BE2C (cell line): Measurements from ENCODE around the gene CHCHD10.

Source experiments
- DNase-seq: peaks from one replicate; pipeline ENCODE4 v3.0.0-alpha.2; 2020
- H3K27me3 ChIP-seq: fragments of 250-450 bp; sonication (Bioruptor Pico); 2 replicates; pipeline ENCODE4 v1.5.1; 2020; ENCODE audit warnings: mild to moderate bottlenecking
- H3K36me3 ChIP-seq: fragments of 250-450 bp; sonication (Bioruptor Pico); 2 replicates; pipeline ENCODE4 v1.5.1; 2020; ENCODE audit warnings: mild to moderate bottlenecking
- H3K4me1 ChIP-seq: fragments of 250-450 bp; sonication (Bioruptor Pico); 2 replicates; pipeline ENCODE4 v1.5.1; 2020
- H3K4me3 ChIP-seq: 2 replicates; pipeline ENCODE4 v1.5.1; 2011; ENCODE audit warnings: low read depth, low read length
- H3K9me3 ChIP-seq: fragments of 250-450 bp; sonication (Bioruptor Pico); 2 replicates; pipeline ENCODE4 v1.5.1; 2020
- CTCF ChIP-seq: IDR thresholded peaks from 2 replicates; pipeline ENCODE4 v1.5.1; 2012; ENCODE audit warnings: mild to moderate bottlenecking, low read depth, low read length

The CHCHD10 gene

GRCh38 chr22:23754220-23754919 is 13.4 kb downstream of the CHCHD10 start, which contains the start of gene VPREB3:
Gene VPREB3 (minus strand): TSS chr22:23754425. CDS start chr22:23754363, 62 bp downstream.
- no peaks in the 10 kb centered on the region for H3K36me3 ChIP-seq
- DNase-seq = no peak
- H3K4me3 ChIP-seq = no peak within 1 kb of the TSS
- no peaks in the 10 kb centered on the region for H3K27me3 ChIP-seq
- no peaks in the 10 kb centered on the region for H3K9me3 ChIP-seq
- H3K4me1 ChIP-seq = peaks cover 2% of the 10 kb centered on the region; the same call in 1 of the 2 replicates
- TF ChIP-seq CTCF = no peak

DNA sequence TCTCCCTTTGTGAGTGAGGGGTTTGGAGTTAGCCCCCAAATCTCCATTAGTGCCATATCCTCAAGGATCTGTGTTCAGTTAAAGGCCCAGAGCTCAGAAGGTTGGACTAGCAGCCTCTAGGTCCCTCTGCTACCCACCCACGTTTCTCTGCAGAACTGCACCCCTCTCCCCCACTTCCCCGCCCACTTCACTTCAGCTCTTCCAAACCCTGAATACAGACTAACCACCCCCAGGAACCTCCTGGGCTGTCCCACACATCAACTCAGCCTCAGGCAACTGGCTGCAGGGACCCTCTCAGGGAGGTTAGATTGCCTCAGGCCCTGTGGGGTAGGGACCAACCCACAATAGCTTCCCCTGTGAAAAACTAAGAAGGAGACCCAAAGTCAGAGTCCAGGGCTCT is 14.4 kb downstream of the CHCHD10 start:
- Histone ChIP-seq H3K4me1 (peaks cover 2% of the 10 kb centered on the region; the same call in 1 of the 2 replicates), H3K4me3 (no peak overlapping the region), H3K27me3 (no peaks in the 10 kb centered on the region), H3K36me3 (no peaks in the 10 kb centered on the region), H3K9me3 (no peaks in the 10 kb centered on the region)
- TF ChIP-seq CTCF = no peak
- no peak for DNase-seq

DNA sequence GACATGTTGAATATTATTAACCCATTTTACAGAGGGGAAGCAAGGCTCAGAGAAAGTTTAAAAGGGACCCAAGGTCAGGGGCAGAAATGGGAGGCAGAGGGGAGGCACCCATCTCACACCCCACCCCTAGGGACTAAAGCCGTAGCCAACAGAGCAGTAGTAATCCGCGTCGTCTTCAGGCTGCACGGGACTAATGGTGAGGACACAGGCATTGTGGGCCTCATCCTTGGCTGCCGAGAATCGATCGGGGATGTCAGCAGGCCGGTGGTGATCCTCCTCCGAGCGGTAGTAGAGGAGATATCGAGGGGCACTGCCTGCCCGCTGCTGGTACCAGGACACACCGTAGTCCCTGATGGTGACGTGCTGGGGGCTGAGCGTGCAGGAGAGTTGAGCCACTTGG is 15.0 kb downstream of the CHCHD10 start:
- Histone ChIP-seq H3K9me3 (no peaks in the 10 kb centered on the region), H3K27me3 (no peaks in the 10 kb centered on the region), H3K4me3 (no peak overlapping the region), H3K36me3 (no peaks in the 10 kb centered on the region), H3K4me1 (peaks cover 2% of the 10 kb centered on the region; the same call in 1 of the 2 replicates)
- TF ChIP-seq CTCF = no peak
- no peak for DNase-seq

DNA sequence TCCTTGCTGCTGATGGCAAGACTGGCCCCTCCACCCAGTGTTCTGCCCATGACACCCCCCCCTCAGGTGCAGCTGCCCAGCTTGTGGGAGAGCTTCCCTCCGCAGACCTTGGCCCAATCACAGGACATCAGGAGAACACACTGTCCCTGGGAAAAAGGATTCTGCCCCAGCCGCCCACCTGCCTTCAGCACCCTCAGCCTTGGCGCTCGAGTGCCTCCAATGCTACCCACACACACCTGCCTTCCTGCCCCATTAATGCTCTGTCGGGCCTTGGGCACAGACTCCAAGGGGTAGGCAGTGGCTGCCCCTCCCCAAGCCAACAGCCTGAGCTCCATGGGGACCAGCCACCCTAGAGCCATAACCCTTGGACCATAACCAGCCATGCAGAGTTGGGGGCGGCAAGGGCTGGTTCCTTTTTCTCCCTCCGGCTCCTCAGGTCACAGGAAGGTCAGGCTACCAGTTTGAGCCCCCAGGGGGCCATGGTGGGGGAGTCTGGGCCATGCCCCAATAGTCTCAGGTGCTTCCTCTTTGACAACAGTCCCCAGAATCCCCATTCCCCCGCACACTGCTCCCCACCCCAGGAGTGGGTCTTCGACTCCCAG is 15.6 kb downstream of the CHCHD10 start:
- H3K27me3 ChIP-seq = no peaks in the 10 kb centered on the region
- DNase-seq = no peak
- H3K4me3 ChIP-seq = no peak overlapping the region
- H3K4me1 ChIP-seq = peaks cover 2% of the 10 kb centered on the region; the same call in 1 of the 2 replicates
- H3K9me3 ChIP-seq = no peaks in the 10 kb centered on the region
- H3K36me3 ChIP-seq = no peaks in the 10 kb centered on the region
- no peak for TF ChIP-seq CTCF

DNA sequence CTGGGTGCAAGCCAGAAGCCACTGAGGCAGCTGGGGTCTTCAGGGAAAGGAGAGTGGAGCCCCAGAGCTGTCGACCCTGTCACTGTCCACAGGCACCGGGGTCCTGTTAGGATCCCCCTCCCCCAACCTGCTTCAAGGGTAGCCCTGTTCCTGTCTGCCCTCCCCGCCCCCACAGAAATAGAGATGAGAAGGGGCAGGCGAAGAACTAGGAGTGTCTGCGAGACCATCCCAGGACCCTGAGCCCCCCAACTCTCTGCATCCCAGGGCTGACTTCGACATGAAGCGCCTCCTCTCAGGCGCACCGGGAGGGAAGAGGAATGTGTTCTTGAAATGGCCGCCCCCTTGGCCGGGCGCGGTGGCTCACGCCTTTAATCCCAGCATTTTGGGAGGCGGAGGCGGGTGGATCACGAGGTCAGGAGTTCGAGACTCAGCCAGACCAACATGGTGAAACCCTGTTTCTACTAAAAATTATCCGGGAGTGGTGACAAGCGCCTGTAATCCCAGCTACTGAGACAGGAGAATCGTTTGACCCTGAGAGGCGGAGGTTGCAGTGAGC is 16.3 kb downstream of the CHCHD10 start:
- Histone ChIP-seq H3K27me3 (no peaks in the 10 kb centered on the region), H3K36me3 (no peaks in the 10 kb centered on the region), H3K4me3 (peak overlapping the region; percentile 79), H3K9me3 (no peaks in the 10 kb centered on the region), H3K4me1 (peaks cover 2% of the 10 kb centered on the region; the same call in 1 of the 2 replicates)
- peak; percentile 33 for DNase-seq
- no peak for TF ChIP-seq CTCF
